IMR-90 (cell line): ENCODE data around the gene DOCK10.

Source experiments
- BHLHE40 ChIP-seq: fragments of 150-350 bp; IDR thresholded peaks from 2 replicates; pipeline ENCODE4 v1.6.1; 2016; ENCODE audit warnings: mild to moderate bottlenecking, low read depth, low read length
- CEBPB ChIP-seq: IDR thresholded peaks from 2 replicates; pipeline ENCODE4 v1.6.1; 2012; ENCODE audit warnings: low read depth, low read length, improper control_type of control experiment
- CTCF ChIP-seq: conservative IDR thresholded peaks from 2 replicates; pipeline ENCODE4 v1.5.1; 2012; ENCODE audit warnings: mild to moderate bottlenecking, low read depth, low read length, improper control_type of control experiment
- MAFK ChIP-seq: IDR thresholded peaks from 2 replicates; pipeline ENCODE4 v1.6.1; 2012; ENCODE audit warnings: low read depth, low read length, improper control_type of control experiment
- MXI1 ChIP-seq: IDR thresholded peaks from 2 replicates; pipeline ENCODE4 v1.6.1; 2012; ENCODE audit warnings: low read depth, mild to moderate bottlenecking, low read length, moderate library complexity, borderline replicate concordance
- NFE2L2 ChIP-seq: fragments of 150-350 bp; IDR thresholded peaks from 2 replicates; pipeline ENCODE4 v1.6.1; 2016; ENCODE audit warnings: low read depth, mild to moderate bottlenecking, low read length
- POLR2A ChIP-seq: IDR thresholded peaks from 2 replicates; pipeline ENCODE4 v1.6.1; 2012; ENCODE audit warnings: mild to moderate bottlenecking, low read depth, low read length
- RFX5 ChIP-seq: IDR thresholded peaks from 2 replicates; pipeline ENCODE4 v1.8.0; 2012; ENCODE audit warnings: low read depth, mild to moderate bottlenecking, low read length, moderate library complexity
- SMC3 ChIP-seq: fragments of 150-350 bp; IDR thresholded peaks from 2 replicates; pipeline ENCODE4 v1.6.1; 2016; ENCODE audit warnings: low read depth, mild to moderate bottlenecking, antibody characterized with exemption, low read length, moderate library complexity
- TF ChIP-seq, protein P1 (sequence below): fragments of 150-350 bp; IDR thresholded peaks from 2 replicates; pipeline ENCODE4 v1.6.1; 2017; ENCODE audit warnings: mild to moderate bottlenecking, antibody characterized with exemption, low read length, low read depth

DNA sequence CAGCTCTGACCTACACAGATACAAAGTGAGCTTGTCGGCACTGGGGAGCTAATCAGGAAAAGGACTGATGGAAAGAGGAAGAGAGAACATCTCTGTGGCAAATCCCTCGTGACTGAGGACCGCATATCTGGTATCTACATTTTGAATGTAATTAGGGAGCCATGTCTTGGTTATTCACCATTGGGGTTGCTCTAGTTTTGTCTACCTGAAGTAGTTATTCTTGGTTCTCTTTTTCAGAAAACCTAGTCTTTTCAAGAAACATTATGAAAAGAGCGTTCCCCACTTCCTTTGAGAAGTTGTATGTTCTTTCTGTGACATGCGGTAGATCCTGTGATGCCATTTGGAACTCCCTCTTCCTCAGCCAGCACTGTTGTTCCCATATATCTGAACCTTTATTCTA is 104.4 kb downstream of the DOCK10 start:
- TF ChIP-seq CTCF = no peak
- TF ChIP-seq NFE2L2 = no peak
- TF ChIP-seq SMC3 = no peak
- no peak for TF ChIP-seq CEBPB
- no peak for TF ChIP-seq POLR2A
- TF ChIP-seq, protein P1, sequence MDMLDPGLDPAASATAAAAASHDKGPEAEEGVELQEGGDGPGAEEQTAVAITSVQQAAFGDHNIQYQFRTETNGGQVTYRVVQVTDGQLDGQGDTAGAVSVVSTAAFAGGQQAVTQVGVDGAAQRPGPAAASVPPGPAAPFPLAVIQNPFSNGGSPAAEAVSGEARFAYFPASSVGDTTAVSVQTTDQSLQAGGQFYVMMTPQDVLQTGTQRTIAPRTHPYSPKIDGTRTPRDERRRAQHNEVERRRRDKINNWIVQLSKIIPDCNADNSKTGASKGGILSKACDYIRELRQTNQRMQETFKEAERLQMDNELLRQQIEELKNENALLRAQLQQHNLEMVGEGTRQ = no peak
- no peak for TF ChIP-seq BHLHE40
- TF ChIP-seq RFX5 = no peak
- TF ChIP-seq MAFK = no peak
- no peak for TF ChIP-seq MXI1
